OCI-LY1 (cell line): ENCODE measurements around the gene MYH14.

ENCODE experiments used
- CTCF ChIP-seq: fragments of 200-600 bp; sonication (generic), shearing (Covaris generic); IDR thresholded peaks from 2 replicates; pipeline ENCODE4 v1.5.1; 2017; ENCODE audit warnings: mild to moderate bottlenecking, antibody characterized with exemption, low read length, moderate library complexity, mixed read lengths
- EZH2 ChIP-seq: fragments of 200-600 bp; sonication (generic), shearing (Covaris generic); IDR thresholded peaks from 2 replicates; pipeline ENCODE4 v1.8.0; 2017; ENCODE audit warnings: borderline replicate concordance, mixed run types, mild to moderate bottlenecking, antibody characterized with exemption, low read length, moderate library complexity, mixed read lengths

- TF ChIP-seq CTCF (no peak), EZH2 (no peak)
Observed at GRCh38 chr19:50158577-50158976, 44.8 kb upstream of the MYH14 start.
